Activated CD4-positive, alpha-beta T cell treated with anti-CD3 and anti-CD28 coated beads for 36 hours (primary cell): ENCODE data around the gene PGAM4. TPM values are rescaled to one million over a fixed set of nuclear protein-coding genes. Genes with fewer than 3 reads are reported as not detected.
A peak's percentile ranks its signal among the peaks of the same experiment; 100 is the strongest.

ENCODE experiments used
- ATAC-seq: fragments of 200-7000 bp; cut with Tn5 transposase; one replicate; pipeline ENCODE4 v1.10.0; 2021; ENCODE audit warnings: mild to moderate bottlenecking, moderate library complexity
- CTCF ChIA-PET: fragments of 350-600 bp; sonication (Branson Sonifier 250); formaldehyde crosslinking; loops from one replicate; lab custom pipeline; 2021; ENCODE audit warnings: antibody characterized with exemption; lab: Charles Lee
- POLR2A ChIA-PET: fragments of 350-600 bp; sonication (Branson Sonifier 250); formaldehyde crosslinking; loops from one replicate; lab custom pipeline; 2021; ENCODE audit warnings: antibody characterized with exemption, inconsistent platforms; lab: Charles Lee
- DNase-seq: peaks from one replicate; pipeline ENCODE4 v3.0.0-alpha.2; 2020
- H3K27ac Mint-ChIP-seq: one replicate; pipeline ENCODE4 v1.8.0; 2021; ENCODE audit warnings: mixed read lengths
- H3K27me3 Mint-ChIP-seq: one replicate; pipeline ENCODE4 v1.8.0; 2021; ENCODE audit warnings: mixed read lengths
- H3K36me3 Mint-ChIP-seq: one replicate; pipeline ENCODE4 v1.8.0; 2021; ENCODE audit warnings: low read depth, mixed read lengths
- H3K4me1 Mint-ChIP-seq: one replicate; pipeline ENCODE4 v1.8.0; 2021; ENCODE audit warnings: mixed read lengths
- H3K4me3 Mint-ChIP-seq: one replicate; pipeline ENCODE4 v1.8.0; 2021; ENCODE audit warnings: mild to moderate bottlenecking, moderate library complexity, mixed read lengths
- H3K9me3 Mint-ChIP-seq: one replicate; pipeline ENCODE4 v1.8.0; 2021; ENCODE audit warnings: low read depth, mixed read lengths
- intact Hi-C, 2 experiments: fragments of 100-400 bp; cut with DNase I in 1 of 2; cut with micrococcal nuclease in 1 of 2; formaldehyde crosslinking; loops; one replicate each; pipeline versions ENCODE4 v1.14.2 to v1.15.1; 2022 to 2024; cut with DNase I, micrococcal nuclease
- total RNA-seq, 2 experiments: library from RNA; stranded (reverse); gene quantifications; one replicate each; pipeline ENCODE4 v1.2.3, GENCODE V29; 2021

Gene PGAM4
- under 1 TPM in 1 of 2 experiments, not detected in 1; 0.55 TPM for total RNA-seq

- ATAC-seq (no peak), DNase-seq (no peak)
- no peaks in the 10 kb centered on the region for H3K36me3 Mint-ChIP-seq
- H3K27me3 Mint-ChIP-seq = no peaks in the 10 kb centered on the region
- H3K27ac Mint-ChIP-seq = no peak within 1 kb of the TSS
- H3K4me1 Mint-ChIP-seq = peaks cover 13% of the 10 kb centered on the region
- CTCF ChIA-PET = no interaction called here
- no peaks in the 10 kb centered on the region for H3K9me3 Mint-ChIP-seq
- POLR2A ChIA-PET = no interaction called here
- no peak within 1 kb of the TSS for H3K4me3 Mint-ChIP-seq
- intact Hi-C loops = no loop called here
Measured at GRCh38 chrX:77969538-77969937, at the start of gene PGAM4. Gene PGAM4, minus strand, starts transcription at chrX:77969638. Its CDS starts 0 bp downstream, at chrX:77969638.

GRCh38 chrX:78011846-78012245 lies 42.4 kb upstream of the PGAM4 start:
- ChIA-PET CTCF (interaction anchor here (1.1 kb wide), 1 partner anchor 13 kb away, joined by 6 read pairs; no protein-coding TSS in a partner anchor), POLR2A (no interaction called here)
- ATAC-seq (no peak), DNase-seq (no peak)
- H3K9me3 Mint-ChIP-seq = no peaks in the 10 kb centered on the region
- H3K36me3 Mint-ChIP-seq = peaks cover 7% of the 10 kb centered on the region
- no peak overlapping the region for H3K27ac Mint-ChIP-seq
- H3K4me3 Mint-ChIP-seq = no peak overlapping the region
- no peaks in the 10 kb centered on the region for H3K27me3 Mint-ChIP-seq
- intact Hi-C loops = no loop called here
- H3K4me1 Mint-ChIP-seq = no peaks in the 10 kb centered on the region

GRCh38 chrX:77979870-77980269 lies 10.4 kb upstream of the PGAM4 start:
- intact Hi-C loops = no loop called here
- POLR2A ChIA-PET = no interaction called here

GRCh38 chrX:77977518-77977917 lies 8.1 kb upstream of the PGAM4 start:
- POLR2A ChIA-PET = no interaction called here
- H3K27ac Mint-ChIP-seq = no peak overlapping the region
- no peak overlapping the region for H3K4me3 Mint-ChIP-seq
- DNase-seq (no peak), ATAC-seq (no peak)
- peaks cover 3% of the 10 kb centered on the region for H3K4me1 Mint-ChIP-seq
- CTCF ChIA-PET = no interaction called here
- no peaks in the 10 kb centered on the region for H3K27me3 Mint-ChIP-seq
- H3K36me3 Mint-ChIP-seq = peaks cover 4% of the 10 kb centered on the region
- no peaks in the 10 kb centered on the region for H3K9me3 Mint-ChIP-seq
- intact Hi-C loops = no loop called here

More at GRCh38 chrX:77979870-77980269, 10.4 kb upstream of the PGAM4 start:
- Mint-ChIP-seq H3K27ac (no peak overlapping the region), H3K4me3 (no peak overlapping the region), H3K27me3 (no peaks in the 10 kb centered on the region), H3K4me1 (peaks cover 3% of the 10 kb centered on the region), H3K36me3 (peaks cover 6% of the 10 kb centered on the region), H3K9me3 (no peaks in the 10 kb centered on the region)
- DNase-seq (no peak), ATAC-seq (no peak)
- CTCF ChIA-PET = no interaction called here

- peaks cover 3% of the 10 kb centered on the region for H3K4me1 Mint-ChIP-seq
- no peak for ATAC-seq
- no peak overlapping the region for H3K27ac Mint-ChIP-seq
- intact Hi-C loops = no loop called here
- no peaks in the 10 kb centered on the region for H3K9me3 Mint-ChIP-seq
- no peak overlapping the region for H3K4me3 Mint-ChIP-seq
- CTCF ChIA-PET = no interaction called here
- no peak for DNase-seq
- POLR2A ChIA-PET = no interaction called here
- no peaks in the 10 kb centered on the region for H3K27me3 Mint-ChIP-seq
- H3K36me3 Mint-ChIP-seq = peaks cover 4% of the 10 kb centered on the region
Measured at GRCh38 chrX:77977095-77977494, 7.7 kb upstream of the PGAM4 start.

- Mint-ChIP-seq H3K4me3 (no peak overlapping the region), H3K27ac (no peak overlapping the region), H3K36me3 (peaks cover 4% of the 10 kb centered on the region), H3K4me1 (peaks cover 5% of the 10 kb centered on the region), H3K9me3 (no peaks in the 10 kb centered on the region), H3K27me3 (no peaks in the 10 kb centered on the region)
- intact Hi-C loops = no loop called here
- DNase-seq (no peak), ATAC-seq (no peak)
- ChIA-PET POLR2A (no interaction called here), CTCF (interaction anchor here (1.0 to 1.4 kb wide), 2 partner anchors 15 to 49 kb away, joined by 3 read pairs; no protein-coding TSS in a partner anchor)
Measured at GRCh38 chrX:77975755-77976154, 6.3 kb upstream of the PGAM4 start.

GRCh38 chrX:77967631-77968030 lies 1.8 kb downstream of the PGAM4 start:
- CTCF ChIA-PET = no interaction called here
- H3K4me3 Mint-ChIP-seq = no peak overlapping the region
- POLR2A ChIA-PET = interaction anchor here (0.6 kb wide), 1 partner anchor 66 kb away, joined by 5 read pairs; no protein-coding TSS in a partner anchor
- no peaks in the 10 kb centered on the region for H3K36me3 Mint-ChIP-seq
- no peaks in the 10 kb centered on the region for H3K27me3 Mint-ChIP-seq
- intact Hi-C loops = no loop called here
- peaks cover 13% of the 10 kb centered on the region for H3K4me1 Mint-ChIP-seq
- ATAC-seq = no peak
- no peak for DNase-seq
- H3K27ac Mint-ChIP-seq = no peak overlapping the region
- H3K9me3 Mint-ChIP-seq = no peaks in the 10 kb centered on the region

GRCh38 chrX:77966361-77966760 lies 3.1 kb downstream of the PGAM4 start:
- Mint-ChIP-seq H3K4me3 (no peak overlapping the region), H3K4me1 (peaks cover 23% of the 10 kb centered on the region), H3K27ac (no peak overlapping the region), H3K9me3 (no peaks in the 10 kb centered on the region), H3K27me3 (no peaks in the 10 kb centered on the region), H3K36me3 (no peaks in the 10 kb centered on the region)
- DNase-seq (no peak), ATAC-seq (no peak)
- intact Hi-C loops = no loop called here
- POLR2A ChIA-PET = no interaction called here
- CTCF ChIA-PET = no interaction called here

GRCh38 chrX:77962068-77962902 lies 7.2 kb downstream of the PGAM4 start:
- POLR2A ChIA-PET = no interaction called here
- DNase-seq (peak; percentile 16), ATAC-seq (peak; percentile 54)
- CTCF ChIA-PET = interaction anchor here (0.9 kb wide), 1 partner anchor 63 kb away, joined by 3 read pairs; the partner anchor contains the start of gene COX7B
- H3K9me3 Mint-ChIP-seq = no peaks in the 10 kb centered on the region
- H3K27ac Mint-ChIP-seq = peak overlapping the region; percentile 92
- H3K36me3 Mint-ChIP-seq = peaks cover 3% of the 10 kb centered on the region
- H3K4me1 Mint-ChIP-seq = peaks cover 47% of the 10 kb centered on the region
- intact Hi-C loops = loop anchor here (5.0 kb wide), 3 partner anchors 65 to 1195 kb away; partner anchors contain the start of genes COX7B (in 1 of the 2), MAGT1 (in 1 of the 2) and PGK1 (in 1 of the 2)
- H3K27me3 Mint-ChIP-seq = no peaks in the 10 kb centered on the region
- peak overlapping the region; percentile 68 for H3K4me3 Mint-ChIP-seq

- no peaks in the 10 kb centered on the region for H3K27me3 Mint-ChIP-seq
- H3K9me3 Mint-ChIP-seq = no peaks in the 10 kb centered on the region
- peak overlapping the region; percentile 68 for H3K4me3 Mint-ChIP-seq
- ATAC-seq (peak; percentile 47), DNase-seq (no peak)
- CTCF ChIA-PET = interaction anchor here (1.0 kb wide), 1 partner anchor 15 kb away, joined by 3 read pairs; no protein-coding TSS in a partner anchor
- intact Hi-C loops = loop anchor here (2.0 to 5.0 kb wide), 6 partner anchors 50 to 1196 kb away; partner anchors contain the start of genes ATP7A (in 1 of the 2), COX7B (in 1 of the 2), MAGT1 (in 1 of the 2) and PGK1 (in 1 of the 2)
- H3K4me1 Mint-ChIP-seq = peaks cover 46% of the 10 kb centered on the region
- H3K27ac Mint-ChIP-seq = peak overlapping the region; percentile 92
- H3K36me3 Mint-ChIP-seq = peaks cover 3% of the 10 kb centered on the region
- POLR2A ChIA-PET = no interaction called here
Measured at GRCh38 chrX:77961063-77961462, 8.4 kb downstream of the PGAM4 start.

GRCh38 chrX:77960567-77960966 lies 8.9 kb downstream of the PGAM4 start:
- Mint-ChIP-seq H3K9me3 (no peaks in the 10 kb centered on the region), H3K27ac (peak overlapping the region; percentile 92), H3K4me3 (peak overlapping the region; percentile 68), H3K36me3 (peaks cover 3% of the 10 kb centered on the region), H3K27me3 (no peaks in the 10 kb centered on the region), H3K4me1 (peaks cover 48% of the 10 kb centered on the region)
- ATAC-seq (peak; percentile 68), DNase-seq (no peak)
- ChIA-PET CTCF (interaction anchor here (1.0 kb wide), 1 partner anchor 16 kb away, joined by 3 read pairs; no protein-coding TSS in a partner anchor), POLR2A (no interaction called here)
- intact Hi-C loops = loop anchor here (1.0 to 5.0 kb wide), 8 partner anchors 50 to 1197 kb away; partner anchors contain the start of genes ATP7A (in 2 of the 2), COX7B (in 1 of the 2), MAGT1 (in 1 of the 2) and PGK1 (in 1 of the 2)
